Upper lobe of left lung (tissue), 4 donors: ENCODE measurements around the gene ADAM12.

Experiments used
- CTCF ChIP-seq, 6 experiments: fragments of 450-650 bp in 4 of 6; fragments of 200-600 bp in 2 of 6; sonication (generic) in 2 of 6; IDR thresholded peaks; one replicate each; pipeline ENCODE4 v1.5.1; 2016 to 2019; ENCODE audit warnings: antibody characterized with exemption in 6 of 6
- EP300 ChIP-seq, 4 donors: sonication (generic); formaldehyde crosslinking; IDR thresholded peaks; one replicate each; pipeline ENCODE4 v1.5.1; 2017; ENCODE audit warnings: antibody characterized with exemption in 4 of 4, control low read depth in 2 of 4
- POLR2A ChIP-seq, 4 donors: fragments of 450-650 bp; IDR thresholded peaks; one replicate each; pipeline ENCODE4 v1.5.1; 2016 to 2017; ENCODE audit warnings: antibody characterized with exemption in 4 of 4, mild to moderate bottlenecking in 2 of 4
- POLR2AphosphoS5 ChIP-seq, 2 donors: sonication (generic); formaldehyde crosslinking; IDR thresholded peaks; one replicate each; pipeline ENCODE4 v1.5.1; 2017; ENCODE audit warnings: antibody characterized with exemption in 2 of 2

- no peak for TF ChIP-seq CTCF (IDR thresholded peaks at IDR 0.05)
- no peak for TF ChIP-seq POLR2A (IDR thresholded peaks at IDR 0.05)
- no peak for TF ChIP-seq POLR2AphosphoS5 (IDR thresholded peaks at IDR 0.05)
- TF ChIP-seq EP300 (IDR thresholded peaks at IDR 0.05): no peak
These were observed 46.8 kb downstream of the ADAM12 start for GRCh38 chr10:126341491-126341890.
